ENCODE measurements around the gene FSD1L. TPM values are rescaled to one million over a fixed set of nuclear protein-coding genes. Genes with fewer than 3 reads are reported as not detected.

FSD1L gene
- 10 to 100 TPM; 10.1 to 24.3 (median 13.7) TPM for total RNA-seq

- peaks cover 0 to 5% (median 0%) of the 10 kb centered on the region in 4 donors for H3K4me1 ChIP-seq
- peak; percentile 83 to 96 (median 96) for DNase-seq
- H3K36me3 ChIP-seq = no peaks in the 10 kb centered on the region
- H3K4me3 ChIP-seq = peak within 1 kb of the TSS; percentile 74 to 98 (median 94)
- TF ChIP-seq CTCF (IDR thresholded peaks at IDR 0.05) (peak in 2 of 6 experiments; percentile 34 to 55), POLR2A (IDR thresholded peaks at IDR 0.05) (peak in 1 of 2 donors; percentile 39)
- H3K27me3 ChIP-seq = no peaks in the 10 kb centered on the region
- no peaks in the 10 kb centered on the region for H3K9me3 ChIP-seq
- H3K27ac ChIP-seq = peak within 1 kb of the TSS; percentile 75 to 85 (median 79)
These were observed at the start of gene FSD1L for GRCh38 chr9:105447814-105448812. FSD1L (plus strand) TSS chr9:105448034; CDS start chr9:105448221, 187 bp downstream.

GRCh38 chr9:105399117-105399516, 48.7 kb upstream of the FSD1L start:
- DNase-seq = no peak
- Histone ChIP-seq H3K4me1 (no peaks in the 10 kb centered on the region), H3K4me3 (no peak overlapping the region), H3K9me3 (no peaks in the 10 kb centered on the region), H3K27ac (no peak overlapping the region), H3K36me3 (no peaks in the 10 kb centered on the region), H3K27me3 (no peaks in the 10 kb centered on the region)
- TF ChIP-seq CTCF (IDR thresholded peaks at IDR 0.05) (no peak), POLR2A (IDR thresholded peaks at IDR 0.05) (no peak)

- Histone ChIP-seq H3K36me3 (no peaks in the 10 kb centered on the region), H3K9me3 (no peaks in the 10 kb centered on the region), H3K4me1 (no peaks in the 10 kb centered on the region), H3K27ac (no peak overlapping the region), H3K27me3 (no peaks in the 10 kb centered on the region), H3K4me3 (no peak overlapping the region)
- DNase-seq = no peak
- TF ChIP-seq CTCF (IDR thresholded peaks at IDR 0.05) (peak in 2 of 6 experiments; percentile 4 to 10), POLR2A (IDR thresholded peaks at IDR 0.05) (no peak)
These were observed 46.2 kb upstream of the FSD1L start for GRCh38 chr9:105401651-105402050.

GRCh38 chr9:105403552-105404248, 44.1 kb upstream of the FSD1L start:
- no peaks in the 10 kb centered on the region for H3K4me1 ChIP-seq
- no peak overlapping the region for H3K27ac ChIP-seq
- TF ChIP-seq POLR2A (IDR thresholded peaks at IDR 0.05) (no peak), CTCF (IDR thresholded peaks at IDR 0.05) (no peak)

GRCh38 chr9:105405514-105406131, 42.2 kb upstream of the FSD1L start:
- Histone ChIP-seq H3K4me1 (no peaks in the 10 kb centered on the region), H3K4me3 (no peak overlapping the region), H3K27me3 (no peaks in the 10 kb centered on the region), H3K27ac (no peak overlapping the region), H3K36me3 (no peaks in the 10 kb centered on the region), H3K9me3 (no peaks in the 10 kb centered on the region)
- no peak for DNase-seq
- no peak for TF ChIP-seq POLR2A (IDR thresholded peaks at IDR 0.05)
- TF ChIP-seq CTCF (IDR thresholded peaks at IDR 0.05) = no peak

More at GRCh38 chr9:105403552-105404248, 44.1 kb upstream of the FSD1L start:
- DNase-seq = no peak
- Histone ChIP-seq H3K36me3 (no peaks in the 10 kb centered on the region), H3K9me3 (no peaks in the 10 kb centered on the region), H3K27me3 (no peaks in the 10 kb centered on the region), H3K4me3 (no peak overlapping the region)

Measured in Peyer's patch (tissue), 4 donors.